ENCODE results near the gene TUBB6. TPM values are rescaled to one million over a fixed set of nuclear protein-coding genes. Genes with fewer than 3 reads are reported as not detected.

Gene TUBB6
- total RNA-seq, 1 donor = 312 TPM

DNA sequence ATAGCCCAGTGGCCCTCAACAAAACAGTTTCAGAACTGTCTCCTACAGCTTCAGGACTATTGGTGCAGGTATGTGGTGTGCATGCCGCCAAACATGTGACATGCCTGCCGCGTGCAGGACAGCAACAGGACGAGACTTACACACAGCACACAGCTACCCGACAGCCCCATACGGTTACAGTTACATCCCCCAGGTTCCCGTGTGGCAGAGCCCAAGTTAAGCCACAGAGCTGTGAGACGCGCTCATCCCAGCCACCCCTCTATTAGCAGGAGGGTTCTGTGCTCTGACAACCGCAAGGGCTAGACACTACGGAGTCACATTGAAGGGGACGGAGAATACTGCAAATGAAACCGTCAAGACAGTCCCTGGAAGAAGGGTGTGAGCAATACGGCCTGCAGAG, 16.4 kb upstream of the TUBB6 start:
- Histone ChIP-seq H3K79me2 (ENCODE audit: insufficient read depth, low read length) (no peaks in the 10 kb centered on the region), H3K4me2 (ENCODE audit: insufficient read depth, low read length) (no peak overlapping the region), H2AFZ (ENCODE audit: low read length) (no peak overlapping the region), H3K27ac (ENCODE audit: low read depth, low read length) (no peak overlapping the region), H4K20me1 (ENCODE audit: insufficient read depth, low read length) (no peaks in the 10 kb centered on the region), H3K4me3 (ENCODE audit: insufficient read depth, low read length) (no peak overlapping the region), H3K36me3 (ENCODE audit: insufficient read depth, low read length) (no peaks in the 10 kb centered on the region), H3K9me3 (ENCODE audit: low read depth, low read length) (no peaks in the 10 kb centered on the region), H3K4me1 (ENCODE audit: insufficient read depth, low read length) (peaks cover 23% of the 10 kb centered on the region), H3K27me3 (ENCODE audit: insufficient read depth, low read length) (no peaks in the 10 kb centered on the region)
- no peak for DNase-seq (ENCODE audit: insufficient read length, low spot score, missing footprints)
- TF ChIP-seq, protein P1, sequence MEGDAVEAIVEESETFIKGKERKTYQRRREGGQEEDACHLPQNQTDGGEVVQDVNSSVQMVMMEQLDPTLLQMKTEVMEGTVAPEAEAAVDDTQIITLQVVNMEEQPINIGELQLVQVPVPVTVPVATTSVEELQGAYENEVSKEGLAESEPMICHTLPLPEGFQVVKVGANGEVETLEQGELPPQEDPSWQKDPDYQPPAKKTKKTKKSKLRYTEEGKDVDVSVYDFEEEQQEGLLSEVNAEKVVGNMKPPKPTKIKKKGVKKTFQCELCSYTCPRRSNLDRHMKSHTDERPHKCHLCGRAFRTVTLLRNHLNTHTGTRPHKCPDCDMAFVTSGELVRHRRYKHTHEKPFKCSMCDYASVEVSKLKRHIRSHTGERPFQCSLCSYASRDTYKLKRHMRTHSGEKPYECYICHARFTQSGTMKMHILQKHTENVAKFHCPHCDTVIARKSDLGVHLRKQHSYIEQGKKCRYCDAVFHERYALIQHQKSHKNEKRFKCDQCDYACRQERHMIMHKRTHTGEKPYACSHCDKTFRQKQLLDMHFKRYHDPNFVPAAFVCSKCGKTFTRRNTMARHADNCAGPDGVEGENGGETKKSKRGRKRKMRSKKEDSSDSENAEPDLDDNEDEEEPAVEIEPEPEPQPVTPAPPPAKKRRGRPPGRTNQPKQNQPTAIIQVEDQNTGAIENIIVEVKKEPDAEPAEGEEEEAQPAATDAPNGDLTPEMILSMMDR (IDR thresholded peaks at IDR 0.05; ENCODE audit: extremely low read depth, low read depth, low read length) = no peak

GRCh38 chr18:12293831-12294230, 14.2 kb upstream of the TUBB6 start:
- Histone ChIP-seq H3K27me3 (ENCODE audit: insufficient read depth, low read length) (no peaks in the 10 kb centered on the region), H4K20me1 (ENCODE audit: insufficient read depth, low read length) (no peaks in the 10 kb centered on the region), H3K79me2 (ENCODE audit: insufficient read depth, low read length) (no peaks in the 10 kb centered on the region), H3K9me3 (ENCODE audit: low read depth, low read length) (no peaks in the 10 kb centered on the region), H3K36me3 (ENCODE audit: insufficient read depth, low read length) (no peaks in the 10 kb centered on the region), H3K27ac (ENCODE audit: low read depth, low read length) (no peak overlapping the region), H2AFZ (ENCODE audit: low read length) (no peak overlapping the region), H3K4me3 (ENCODE audit: insufficient read depth, low read length) (no peak overlapping the region), H3K4me1 (ENCODE audit: insufficient read depth, low read length) (peaks cover 18% of the 10 kb centered on the region), H3K4me2 (ENCODE audit: insufficient read depth, low read length) (no peak overlapping the region)
- TF ChIP-seq, protein P1 (IDR thresholded peaks at IDR 0.05; ENCODE audit: extremely low read depth, low read depth, low read length) = no peak
- DNase-seq (ENCODE audit: insufficient read length, low spot score, missing footprints) = no peak

- Histone ChIP-seq H3K27me3 (ENCODE audit: insufficient read depth, low read length) (no peaks in the 10 kb centered on the region), H3K4me2 (ENCODE audit: insufficient read depth, low read length) (peak overlapping the region; percentile 13), H3K4me1 (ENCODE audit: insufficient read depth, low read length) (peaks cover 15% of the 10 kb centered on the region), H3K4me3 (ENCODE audit: insufficient read depth, low read length) (no peak overlapping the region), H3K9me3 (ENCODE audit: low read depth, low read length) (no peaks in the 10 kb centered on the region), H3K36me3 (ENCODE audit: insufficient read depth, low read length) (no peaks in the 10 kb centered on the region), H4K20me1 (ENCODE audit: insufficient read depth, low read length) (no peaks in the 10 kb centered on the region), H3K79me2 (ENCODE audit: insufficient read depth, low read length) (no peaks in the 10 kb centered on the region), H3K27ac (ENCODE audit: low read depth, low read length) (peak overlapping the region; percentile 79), H2AFZ (ENCODE audit: low read length) (peak overlapping the region; percentile 47)
- TF ChIP-seq, protein P1 (IDR thresholded peaks at IDR 0.05; ENCODE audit: extremely low read depth, low read depth, low read length) = no peak
- DNase-seq (ENCODE audit: insufficient read length, low spot score, missing footprints) = peak; percentile 77
These were observed 12.5 kb upstream of the TUBB6 start for GRCh38 chr18:12295389-12296086.

DNA sequence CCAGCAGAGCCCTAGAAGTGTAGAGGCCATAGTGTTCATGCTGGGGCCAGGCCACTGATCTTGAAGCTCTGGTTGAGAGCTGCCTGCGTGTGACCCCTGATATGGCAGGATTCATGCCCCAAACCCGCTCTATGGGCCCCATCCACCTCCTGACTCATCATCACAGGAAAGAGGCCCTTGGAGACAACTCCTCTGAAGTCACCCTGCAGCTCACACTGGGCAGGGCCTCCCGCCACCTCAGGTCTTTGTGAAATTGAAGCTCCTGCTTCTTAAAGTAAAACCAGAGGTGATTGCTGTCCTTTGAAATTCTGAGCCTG, 12.0 kb upstream of the TUBB6 start:
- H3K27ac ChIP-seq (ENCODE audit: low read depth, low read length) = peak overlapping the region; percentile 79
- no peaks in the 10 kb centered on the region for H3K9me3 ChIP-seq (ENCODE audit: low read depth, low read length)
- H3K4me3 ChIP-seq (ENCODE audit: insufficient read depth, low read length) = no peak overlapping the region
- H3K79me2 ChIP-seq (ENCODE audit: insufficient read depth, low read length) = no peaks in the 10 kb centered on the region
- H3K4me2 ChIP-seq (ENCODE audit: insufficient read depth, low read length) = peak overlapping the region; percentile 13
- H3K27me3 ChIP-seq (ENCODE audit: insufficient read depth, low read length) = no peaks in the 10 kb centered on the region
- no peaks in the 10 kb centered on the region for H4K20me1 ChIP-seq (ENCODE audit: insufficient read depth, low read length)
- H3K36me3 ChIP-seq (ENCODE audit: insufficient read depth, low read length) = no peaks in the 10 kb centered on the region
- peak overlapping the region; percentile 47 for H2AFZ ChIP-seq (ENCODE audit: low read length)
- no peak for DNase-seq (ENCODE audit: insufficient read length, low spot score, missing footprints)
- peaks cover 15% of the 10 kb centered on the region for H3K4me1 ChIP-seq (ENCODE audit: insufficient read depth, low read length)
- TF ChIP-seq, protein P1 (IDR thresholded peaks at IDR 0.05; ENCODE audit: extremely low read depth, low read depth, low read length) = no peak

Measured in osteoblast (primary cell).